Occipital lobe (tissue), 2 donors: ENCODE data around the gene NUFIP1. TPM values are rescaled to one million over a fixed set of nuclear protein-coding genes. Genes with fewer than 3 reads are reported as not detected.

ENCODE experiments used
- small RNA-seq: library from RNA; depleted of rRNA; stranded (forward); fragments of <200 nt; gene quantifications from one replicate; pipeline ENCODE3, GENCODE V24; 2014
- total RNA-seq: library from RNA; depleted of rRNA; stranded (reverse); fragments of >200 nt; gene quantifications from one replicate; pipeline ENCODE4 v1.2.3, GENCODE V29; 2014

The NUFIP1 gene
- total RNA-seq, 1 donor from 2014 or later: 7.5 TPM

Small RNA genes within 50 kb of the gene (small RNA-seq; reads per million reads assigned to genes)
- 0.15 reads per million for gene RN7SL49P

Other genes starting within 250 kb of the NUFIP1 start
- gene GPALPP1, start 67 bp upstream of the NUFIP1 start, total RNA-seq: 48.2 TPM
- 23.6 TPM for gene GTF2F2, start 131.0 kb upstream of the NUFIP1 start, total RNA-seq
- gene KCTD4, start 211.6 kb upstream of the NUFIP1 start, total RNA-seq: 0.94 TPM